IPS-18c (cell line): ENCODE measurements around the gene CSE1L.
"Not testable (repeated sequence)": the region's sequence is repeated elsewhere in the genome, so short reads cannot be mapped to it uniquely, and the experiment has no call there.

Experiments
- H3K4me3 ChIP-seq: 2 replicates; pipeline ENCODE4 v1.7.0; 2013; ENCODE audit warnings: low read depth, mild to moderate bottlenecking, low read length, moderate library complexity; ENCODE audit not compliant: insufficient read depth
- H3K9me3 ChIP-seq: one replicate; pipeline ENCODE4 v1.6.1; 2013; ENCODE audit warnings: mild to moderate bottlenecking, low read length, moderate library complexity; ENCODE audit not compliant: control insufficient read depth, insufficient read depth

CSE1L gene

GRCh38 chr20:49045440-49046086, 549 bp upstream of the CSE1L start:
- H3K4me3 ChIP-seq = peak overlapping the region; percentile 100
- H3K9me3 ChIP-seq = peaks cover 2% of the 10 kb centered on the region

- Histone ChIP-seq H3K4me3 (no peak overlapping the region), H3K9me3 (no peaks in the 10 kb centered on the region)
These were observed 6.2 kb downstream of the CSE1L start for GRCh38 chr20:49052334-49052733.

GRCh38 chr20:49054056-49054643, 8.0 kb downstream of the CSE1L start:
- no peaks in the 10 kb centered on the region for H3K9me3 ChIP-seq
- H3K4me3 ChIP-seq = no peak overlapping the region

GRCh38 chr20:49063279-49063678, 17.2 kb downstream of the CSE1L start:
- no peaks in the 10 kb centered on the region for H3K9me3 ChIP-seq
- H3K4me3 ChIP-seq = no peak overlapping the region

GRCh38 chr20:49074521-49074920, 28.4 kb downstream of the CSE1L start:
- Histone ChIP-seq H3K4me3 (no peak overlapping the region), H3K9me3 (peaks cover 2% of the 10 kb centered on the region)

GRCh38 chr20:49078310-49078709, 32.2 kb downstream of the CSE1L start:
- H3K9me3 ChIP-seq = peaks cover 4% of the 10 kb centered on the region
- H3K4me3 ChIP-seq = no peak overlapping the region

GRCh38 chr20:49082295-49082694, 36.2 kb downstream of the CSE1L start:
- not testable (repeated sequence) for H3K9me3 ChIP-seq, H3K4me3 ChIP-seq

- H3K9me3 ChIP-seq = no peaks in the 10 kb centered on the region
- H3K4me3 ChIP-seq = no peak overlapping the region
These were observed 45.0 kb downstream of the CSE1L start for GRCh38 chr20:49091104-49091503.

GRCh38 chr20:49091762-49092161, 45.6 kb downstream of the CSE1L start:
- Histone ChIP-seq H3K9me3 (no peaks in the 10 kb centered on the region), H3K4me3 (no peak overlapping the region)

GRCh38 chr20:49096203-49096730, 50.2 kb downstream of the CSE1L start:
- Histone ChIP-seq H3K4me3 (no peak overlapping the region), H3K9me3 (no peaks in the 10 kb centered on the region)

- H3K9me3 ChIP-seq = no peaks in the 10 kb centered on the region
- no peak overlapping the region for H3K4me3 ChIP-seq
These were observed 51.0 kb downstream of the CSE1L start for GRCh38 chr20:49097159-49097558.

GRCh38 chr20:49098136-49098535, 52.0 kb downstream of the CSE1L start:
- H3K9me3 ChIP-seq = no peaks in the 10 kb centered on the region

GRCh38 chr20:49099011-49099410, 52.9 kb downstream of the CSE1L start:
- H3K9me3 ChIP-seq = no peaks in the 10 kb centered on the region

More at GRCh38 chr20:49098136-49098535, 52.0 kb downstream of the CSE1L start:
- no peak overlapping the region for H3K4me3 ChIP-seq

GRCh38 chr20:49100292-49100691, 54.2 kb downstream of the CSE1L start:
- not testable (repeated sequence) for H3K4me3 ChIP-seq

More at GRCh38 chr20:49099011-49099410, 52.9 kb downstream of the CSE1L start:
- H3K4me3 ChIP-seq = no peak overlapping the region

GRCh38 chr20:49100972-49101371, 54.9 kb downstream of the CSE1L start:
- H3K9me3 ChIP-seq = no peaks in the 10 kb centered on the region
- H3K4me3 ChIP-seq = no peak overlapping the region

More at GRCh38 chr20:49100292-49100691, 54.2 kb downstream of the CSE1L start:
- not testable (repeated sequence) for H3K9me3 ChIP-seq

- Histone ChIP-seq H3K9me3 (no peaks in the 10 kb centered on the region), H3K4me3 (no peak overlapping the region)
These were observed 56.9 kb downstream of the CSE1L start for GRCh38 chr20:49103019-49103418.

GRCh38 chr20:49103647-49104364, 57.7 kb downstream of the CSE1L start:
- H3K9me3 ChIP-seq = no peaks in the 10 kb centered on the region
- no peak overlapping the region for H3K4me3 ChIP-seq

- Histone ChIP-seq H3K4me3 (no peak overlapping the region), H3K9me3 (no peaks in the 10 kb centered on the region)
These were observed 58.2 kb downstream of the CSE1L start for GRCh38 chr20:49104365-49104648.
